AG09309 (cell line): Measurements from ENCODE around the gene COPB1.
A peak's percentile ranks its signal among the peaks of the same experiment; 100 is the strongest.

Experiments used
- DNase-seq: peaks from one replicate; pipeline ENCODE4 v3.0.0-alpha.2; 2010; ENCODE audit warnings: low read depth
- H3K4me3 ChIP-seq: 2 replicates; pipeline ENCODE4 v1.5.1; 2011; ENCODE audit warnings: mild to moderate bottlenecking, low read depth, low read length, moderate library complexity; ENCODE audit not compliant: control insufficient read depth
- TF ChIP-seq, protein P1 (sequence below): IDR thresholded peaks from 2 replicates; pipeline ENCODE4 v1.5.1; 2011; ENCODE audit warnings: mild to moderate bottlenecking, low read depth, low read length, inconsistent platforms; ENCODE audit not compliant: insufficient read depth, control insufficient read depth; ENCODE audit errors: missing control alignments

Gene COPB1

GRCh38 chr11:14413307-14414069 is 86.1 kb downstream of the COPB1 start:
- no peak overlapping the region for H3K4me3 ChIP-seq
- no peak for DNase-seq
- TF ChIP-seq, protein P1, sequence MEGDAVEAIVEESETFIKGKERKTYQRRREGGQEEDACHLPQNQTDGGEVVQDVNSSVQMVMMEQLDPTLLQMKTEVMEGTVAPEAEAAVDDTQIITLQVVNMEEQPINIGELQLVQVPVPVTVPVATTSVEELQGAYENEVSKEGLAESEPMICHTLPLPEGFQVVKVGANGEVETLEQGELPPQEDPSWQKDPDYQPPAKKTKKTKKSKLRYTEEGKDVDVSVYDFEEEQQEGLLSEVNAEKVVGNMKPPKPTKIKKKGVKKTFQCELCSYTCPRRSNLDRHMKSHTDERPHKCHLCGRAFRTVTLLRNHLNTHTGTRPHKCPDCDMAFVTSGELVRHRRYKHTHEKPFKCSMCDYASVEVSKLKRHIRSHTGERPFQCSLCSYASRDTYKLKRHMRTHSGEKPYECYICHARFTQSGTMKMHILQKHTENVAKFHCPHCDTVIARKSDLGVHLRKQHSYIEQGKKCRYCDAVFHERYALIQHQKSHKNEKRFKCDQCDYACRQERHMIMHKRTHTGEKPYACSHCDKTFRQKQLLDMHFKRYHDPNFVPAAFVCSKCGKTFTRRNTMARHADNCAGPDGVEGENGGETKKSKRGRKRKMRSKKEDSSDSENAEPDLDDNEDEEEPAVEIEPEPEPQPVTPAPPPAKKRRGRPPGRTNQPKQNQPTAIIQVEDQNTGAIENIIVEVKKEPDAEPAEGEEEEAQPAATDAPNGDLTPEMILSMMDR = peak; percentile 47

GRCh38 chr11:14411818-14412217 is 87.8 kb downstream of the COPB1 start:
- TF ChIP-seq, protein P1 = no peak
- H3K4me3 ChIP-seq = no peak overlapping the region
- DNase-seq = peak; percentile 75

DNA sequence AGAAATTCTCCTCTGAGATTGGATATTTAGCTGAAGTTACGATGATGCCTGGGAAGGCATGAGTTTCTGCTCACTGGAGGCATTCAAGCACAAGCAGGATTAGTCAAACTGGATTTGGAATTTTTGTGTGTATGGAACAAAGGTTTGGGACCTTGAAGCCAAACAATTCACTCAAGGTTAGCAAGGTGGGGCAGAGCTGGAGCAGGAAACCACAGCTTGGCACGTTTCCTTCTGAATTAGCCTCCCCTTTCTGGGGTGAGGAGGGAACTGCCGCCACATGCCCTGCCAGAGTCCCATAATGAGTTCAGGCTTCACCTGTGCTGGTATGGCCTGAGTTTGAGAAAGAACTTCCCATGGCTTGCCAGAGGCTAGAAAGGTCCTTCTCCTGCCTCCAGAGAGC is 89.7 kb downstream of the COPB1 start:
- no peak for DNase-seq
- no peak overlapping the region for H3K4me3 ChIP-seq
- TF ChIP-seq, protein P1 = no peak

GRCh38 chr11:14408612-14409011 is 91.0 kb downstream of the COPB1 start:
- no peak for DNase-seq
- TF ChIP-seq, protein P1 = no peak
- no peak overlapping the region for H3K4me3 ChIP-seq
